ENCODE measurements around the gene TTBK1.

Gene TTBK1

GRCh38 chr6:43226192-43226851, 17.0 kb upstream of the TTBK1 start:
- no peak for FAIRE-seq

GRCh38 chr6:43228951-43229802, 14.1 kb upstream of the TTBK1 start, which contains the start of gene DNPH1:
DNPH1 (minus strand) TSS chr6:43229481; CDS start chr6:43229456, 25 bp downstream.
- no peak for FAIRE-seq

- FAIRE-seq: no peak
Measured at GRCh38 chr6:43229803-43230620, 13.3 kb upstream of the TTBK1 start.

- no peak for FAIRE-seq
Measured at GRCh38 chr6:43231053-43231452, 12.2 kb upstream of the TTBK1 start.

GRCh38 chr6:43231735-43232450, 11.4 kb upstream of the TTBK1 start:
- FAIRE-seq: no peak

- FAIRE-seq: no peak
Measured at GRCh38 chr6:43235841-43236240, 7.4 kb upstream of the TTBK1 start.

- FAIRE-seq: no peak
Measured at GRCh38 chr6:43239054-43239453, 4.2 kb upstream of the TTBK1 start.

GRCh38 chr6:43240950-43241349, 2.3 kb upstream of the TTBK1 start:
- no peak for FAIRE-seq

GRCh38 chr6:43241446-43241845, 1.8 kb upstream of the TTBK1 start:
- FAIRE-seq: no peak

- no peak for FAIRE-seq
Measured at GRCh38 chr6:43243664-43244321, 512 bp downstream of the TTBK1 start.

- no peak for FAIRE-seq
Measured at GRCh38 chr6:43246301-43247113, 3.2 kb downstream of the TTBK1 start.

- no peak for FAIRE-seq
Measured at GRCh38 chr6:43247114-43247999, 4.1 kb downstream of the TTBK1 start.

- no peak for FAIRE-seq
Measured at GRCh38 chr6:43248101-43248500, 4.8 kb downstream of the TTBK1 start.

GRCh38 chr6:43248791-43249190, 5.5 kb downstream of the TTBK1 start:
- no peak for FAIRE-seq

GRCh38 chr6:43250992-43251373, 7.7 kb downstream of the TTBK1 start:
- no peak for FAIRE-seq

- no peak for FAIRE-seq
Measured at GRCh38 chr6:43253401-43253800, 10.1 kb downstream of the TTBK1 start.

- no peak for FAIRE-seq
Measured at GRCh38 chr6:43254138-43254817, 11.0 kb downstream of the TTBK1 start.

- FAIRE-seq: no peak
Measured at GRCh38 chr6:43254846-43255245, 11.6 kb downstream of the TTBK1 start.

- FAIRE-seq: no peak
Measured at GRCh38 chr6:43255408-43256054, 12.2 kb downstream of the TTBK1 start.

All from TTC549 (cell line).